ACC112 (cell line): ENCODE results near the gene PCDHA7.
A peak's percentile ranks its signal among the peaks of the same experiment; 100 is the strongest.
"Not testable (repeated sequence)": the region's sequence is repeated elsewhere in the genome, so short reads cannot be mapped to it uniquely, and the experiment has no call there.

Source experiments
- H2AFZ ChIP-seq: fragments of 200-600 bp; sonication (generic); one replicate; pipeline ENCODE4 v1.6.0; 2017; ENCODE audit warnings: antibody characterized with exemption, low read length; ENCODE audit not compliant: unreplicated experiment
- H3K27ac ChIP-seq: fragments of 200-600 bp; sonication (generic); 2 replicates; pipeline ENCODE4 v1.5.1; 2014; ENCODE audit warnings: low read depth, mild to moderate bottlenecking, antibody characterized with exemption, low read length, moderate library complexity
- H3K27me3 ChIP-seq: fragments of 200-600 bp; sonication (generic); 2 replicates; pipeline ENCODE4 v1.6.1; 2014; ENCODE audit warnings: mild to moderate bottlenecking, antibody characterized with exemption, low read length, moderate library complexity, mixed read lengths; ENCODE audit not compliant: insufficient read depth
- H3K36me3 ChIP-seq: fragments of 200-600 bp; sonication (generic); 2 replicates; pipeline ENCODE4 v1.6.1; 2016; ENCODE audit warnings: mild to moderate bottlenecking, antibody characterized with exemption, low read length, moderate library complexity, mixed read lengths; ENCODE audit not compliant: insufficient read depth
- H3K4me1 ChIP-seq: fragments of 200-600 bp; sonication (generic); one replicate; pipeline ENCODE4 v1.6.1; 2016; ENCODE audit warnings: low read length, mixed read lengths; ENCODE audit not compliant: insufficient read depth, unreplicated experiment, control insufficient read depth
- H3K4me3 ChIP-seq: fragments of 200-600 bp; sonication (generic); 2 replicates; pipeline ENCODE4 v1.5.1; 2014; ENCODE audit warnings: mild to moderate bottlenecking, low read depth, low read length
- H3K79me2 ChIP-seq: fragments of 200-600 bp; sonication (generic); one replicate; pipeline ENCODE4 v1.6.0; 2016; ENCODE audit warnings: low read length; ENCODE audit not compliant: control insufficient read depth, unreplicated experiment, insufficient read depth

The PCDHA7 gene

GRCh38 chr5:140833993-140834392, at the start of gene PCDHA7:
PCDHA7 (plus strand) TSS chr5:140834269; CDS start chr5:140834384, 115 bp downstream.
- Histone ChIP-seq H3K4me3 (no peak within 1 kb of the TSS; the same call in 1 of the 2 replicates), H3K4me1 (no peaks in the 10 kb centered on the region), H3K27me3 (no peaks in the 10 kb centered on the region), H3K36me3 (no peaks in the 10 kb centered on the region), H3K79me2 (no peaks in the 10 kb centered on the region), H2AFZ (no peak within 1 kb of the TSS), H3K27ac (no peak within 1 kb of the TSS)

GRCh38 chr5:140785905-140786686, 48.0 kb upstream of the PCDHA7 start, which contains the start of gene PCDHA1:
PCDHA1 (plus strand) TSS chr5:140786140.
- H3K4me3 ChIP-seq: no peak within 1 kb of the TSS
- H2AFZ ChIP-seq: no peak within 1 kb of the TSS
- no peaks in the 10 kb centered on the region for H3K79me2 ChIP-seq
- no peaks in the 10 kb centered on the region for H3K36me3 ChIP-seq
- H3K27me3 ChIP-seq: peaks cover 19% of the 10 kb centered on the region; the same call in 1 of the 2 replicates
- no peaks in the 10 kb centered on the region for H3K4me1 ChIP-seq
- H3K27ac ChIP-seq: no peak within 1 kb of the TSS

GRCh38 chr5:140787422-140787821, 46.6 kb upstream of the PCDHA7 start:
- H3K4me3 ChIP-seq, H3K36me3 ChIP-seq, H2AFZ ChIP-seq, H3K27ac ChIP-seq, H3K79me2 ChIP-seq, H3K4me1 ChIP-seq: not testable (repeated sequence)
- H3K27me3 ChIP-seq: peaks cover 24% of the 10 kb centered on the region; the same call in 1 of the 2 replicates

- not testable (repeated sequence) for H3K36me3 ChIP-seq, H3K79me2 ChIP-seq, H2AFZ ChIP-seq, H3K27ac ChIP-seq, H3K4me1 ChIP-seq, H3K4me3 ChIP-seq
- H3K27me3 ChIP-seq: peaks cover 24% of the 10 kb centered on the region; the same call in 1 of the 2 replicates
Observed at GRCh38 chr5:140787849-140788504, 46.1 kb upstream of the PCDHA7 start.

GRCh38 chr5:140791089-140791488, 43.0 kb upstream of the PCDHA7 start:
- no peaks in the 10 kb centered on the region for H3K36me3 ChIP-seq
- H2AFZ ChIP-seq: no peak overlapping the region
- H3K27me3 ChIP-seq: peaks cover 26% of the 10 kb centered on the region; the same call in 1 of the 2 replicates
- no peaks in the 10 kb centered on the region for H3K4me1 ChIP-seq
- no peak overlapping the region for H3K27ac ChIP-seq
- H3K79me2 ChIP-seq: no peaks in the 10 kb centered on the region
- H3K4me3 ChIP-seq: no peak overlapping the region

- Histone ChIP-seq H3K4me1 (no peaks in the 10 kb centered on the region), H3K36me3 (no peaks in the 10 kb centered on the region), H3K4me3 (no peak within 1 kb of the TSS), H3K27ac (no peak within 1 kb of the TSS), H3K79me2 (no peaks in the 10 kb centered on the region), H2AFZ (no peak within 1 kb of the TSS), H3K27me3 (peaks cover 10% of the 10 kb centered on the region; the same call in 1 of the 2 replicates)
Observed at GRCh38 chr5:140794595-140795258, 39.3 kb upstream of the PCDHA7 start, which contains the start of gene PCDHA2. PCDHA2 (plus strand) TSS chr5:140794852.

GRCh38 chr5:140795259-140795641, 38.8 kb upstream of the PCDHA7 start:
- Histone ChIP-seq H3K27ac (no peak overlapping the region), H3K36me3 (no peaks in the 10 kb centered on the region), H3K79me2 (no peaks in the 10 kb centered on the region), H2AFZ (no peak overlapping the region), H3K27me3 (peaks cover 10% of the 10 kb centered on the region; the same call in 1 of the 2 replicates), H3K4me1 (no peaks in the 10 kb centered on the region), H3K4me3 (no peak overlapping the region)

- not testable (repeated sequence) for H3K36me3 ChIP-seq, H3K4me1 ChIP-seq, H3K79me2 ChIP-seq, H3K27me3 ChIP-seq, H3K27ac ChIP-seq, H2AFZ ChIP-seq, H3K4me3 ChIP-seq
Observed at GRCh38 chr5:140796072-140796717, 37.9 kb upstream of the PCDHA7 start.

- H3K27ac ChIP-seq: no peak overlapping the region
- no peaks in the 10 kb centered on the region for H3K4me1 ChIP-seq
- H3K27me3 ChIP-seq: peaks cover 10% of the 10 kb centered on the region; the same call in 1 of the 2 replicates
- H2AFZ ChIP-seq: no peak overlapping the region
- H3K4me3 ChIP-seq: no peak overlapping the region
- H3K79me2 ChIP-seq: no peaks in the 10 kb centered on the region
- H3K36me3 ChIP-seq: no peaks in the 10 kb centered on the region
Observed at GRCh38 chr5:140796718-140797095, 37.4 kb upstream of the PCDHA7 start.

- Histone ChIP-seq H3K4me1 (no peaks in the 10 kb centered on the region), H3K79me2 (no peaks in the 10 kb centered on the region), H3K27me3 (peaks cover 3% of the 10 kb centered on the region; the same call in 1 of the 2 replicates), H3K36me3 (no peaks in the 10 kb centered on the region), H2AFZ (no peak within 1 kb of the TSS), H3K4me3 (peak within 1 kb of the TSS; percentile 56), H3K27ac (no peak within 1 kb of the TSS)
Observed at GRCh38 chr5:140800816-140801493, 33.1 kb upstream of the PCDHA7 start, which contains the start of gene PCDHA3. PCDHA3 (plus strand) TSS chr5:140801057.
